NCI-H1417 (cell line): ENCODE results near the gene ZNF79.

Experiments
- DNase-seq, 3 experiments: peaks; one replicate each; lab custom pipeline; 2025; lab: John Stamatoyannopoulos, UW

Gene ZNF79

DNA sequence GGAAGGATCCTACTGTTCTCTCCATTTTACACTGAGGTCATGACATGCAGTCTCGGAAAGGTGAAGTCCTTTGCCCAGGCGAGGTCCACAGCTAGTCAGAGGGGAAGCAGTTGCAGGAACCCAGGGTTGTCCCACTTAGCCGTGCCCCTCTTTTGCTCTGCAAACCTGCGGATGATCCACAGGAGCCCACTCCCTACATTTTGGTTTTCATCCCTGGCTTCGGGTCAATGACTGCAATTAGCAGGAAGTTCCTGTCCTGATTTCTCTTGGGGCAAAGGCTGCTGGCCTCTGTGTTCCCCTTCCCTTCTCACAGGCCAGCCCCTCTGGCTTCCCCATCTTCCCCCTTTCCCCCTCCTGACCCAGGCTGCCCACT, 25.9 kb upstream of the ZNF79 start:
- DNase-seq, result no peak

DNA sequence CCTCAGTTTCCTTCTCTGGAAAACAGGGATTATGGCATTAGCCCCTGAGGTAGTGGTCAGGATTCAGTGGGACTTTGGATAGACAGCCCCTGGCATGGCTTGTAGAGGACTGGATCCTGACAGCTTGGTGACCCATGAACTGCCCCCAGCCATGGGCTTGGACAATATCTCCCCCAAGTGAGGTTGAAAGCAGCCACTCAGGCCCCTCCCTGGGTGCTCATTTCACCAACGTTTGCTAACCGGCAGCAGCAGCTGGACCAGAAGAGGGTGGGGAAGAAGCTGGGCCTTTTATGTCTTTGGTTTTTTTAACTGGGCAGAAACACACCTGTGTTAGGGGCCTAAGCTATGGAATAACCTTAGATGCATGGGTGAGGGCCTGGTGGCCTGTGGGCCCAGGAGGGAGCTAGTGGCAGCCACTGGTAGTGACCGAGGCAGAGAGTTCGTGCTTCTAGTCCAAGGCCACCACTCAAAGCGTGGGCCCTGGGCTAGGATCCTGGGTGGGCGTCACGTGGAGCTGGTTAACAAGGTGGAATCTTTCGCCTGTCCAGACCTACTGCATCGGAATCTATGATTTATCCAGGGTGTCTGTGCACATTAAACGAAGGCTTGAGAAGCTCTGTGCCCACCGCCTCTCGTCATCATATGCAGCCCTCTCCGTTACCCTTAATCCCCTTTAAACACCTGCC, 25.3 kb upstream of the ZNF79 start:
- DNase-seq, result no peak

DNA sequence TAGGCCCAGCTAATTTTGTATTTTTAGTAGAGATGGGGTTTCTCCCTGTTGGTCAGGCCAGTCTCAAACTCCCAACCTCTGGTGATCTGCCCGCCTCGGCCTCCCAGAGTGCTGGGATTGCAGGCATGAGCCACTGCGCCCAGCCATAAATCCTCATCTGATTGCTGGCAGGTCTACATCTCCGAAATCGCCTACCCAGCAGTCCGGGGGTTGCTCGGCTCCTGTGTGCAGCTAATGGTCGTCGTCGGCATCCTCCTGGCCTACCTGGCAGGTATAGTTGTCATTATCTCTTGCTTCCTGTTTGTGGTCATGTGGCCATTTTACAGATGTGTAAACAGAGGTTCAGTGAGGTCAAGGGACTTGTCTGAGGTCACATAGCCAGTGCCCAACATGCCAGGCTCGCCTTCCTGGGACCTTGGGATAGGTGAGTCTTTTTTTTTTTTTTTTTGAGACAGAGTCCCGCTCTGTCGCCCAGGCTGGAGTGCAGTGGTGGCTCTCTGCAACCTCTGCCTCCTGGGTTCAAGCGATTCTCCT, 24.4 kb upstream of the ZNF79 start:
- DNase-seq, result no peak

- no peak for DNase-seq
Measured at GRCh38 chr9:127402401-127403090, 21.6 kb upstream of the ZNF79 start.

DNA sequence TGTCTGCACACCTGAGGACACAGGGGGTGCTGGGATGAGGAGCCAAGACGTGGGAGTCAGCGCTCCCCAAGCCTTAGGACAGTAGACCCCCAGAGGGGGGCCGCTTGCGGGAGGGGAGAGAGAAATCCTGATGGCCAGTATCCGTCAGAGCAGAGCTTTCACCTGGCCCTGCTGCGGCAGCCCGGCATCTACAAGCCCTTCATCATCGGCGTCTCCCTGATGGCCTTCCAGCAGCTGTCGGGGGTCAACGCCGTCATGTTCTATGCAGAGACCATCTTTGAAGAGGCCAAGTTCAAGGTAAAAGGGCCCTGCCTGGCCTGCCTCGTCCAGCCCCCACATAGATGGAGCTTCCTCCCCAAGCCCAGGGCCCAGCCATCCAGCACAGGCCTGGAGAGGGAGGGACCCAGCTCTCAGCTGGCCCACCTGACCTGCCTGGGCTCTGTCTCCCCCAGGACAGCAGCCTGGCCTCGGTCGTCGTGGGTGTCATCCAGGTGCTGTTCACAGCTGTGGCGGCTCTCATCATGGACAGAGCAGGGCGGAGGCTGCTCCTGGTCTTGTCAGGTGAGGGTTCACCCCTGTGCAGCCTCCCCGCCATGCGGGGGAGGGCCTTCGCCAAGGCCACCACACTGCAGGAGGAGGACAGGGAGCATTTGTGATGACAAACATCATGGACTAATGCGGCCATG, 20.5 kb upstream of the ZNF79 start:
- DNase-seq, result no peak

- DNase-seq, result no peak
Measured at GRCh38 chr9:127404631-127405030, 19.6 kb upstream of the ZNF79 start.

- no peak for DNase-seq
Measured at GRCh38 chr9:127405344-127406125, 18.6 kb upstream of the ZNF79 start.

DNA sequence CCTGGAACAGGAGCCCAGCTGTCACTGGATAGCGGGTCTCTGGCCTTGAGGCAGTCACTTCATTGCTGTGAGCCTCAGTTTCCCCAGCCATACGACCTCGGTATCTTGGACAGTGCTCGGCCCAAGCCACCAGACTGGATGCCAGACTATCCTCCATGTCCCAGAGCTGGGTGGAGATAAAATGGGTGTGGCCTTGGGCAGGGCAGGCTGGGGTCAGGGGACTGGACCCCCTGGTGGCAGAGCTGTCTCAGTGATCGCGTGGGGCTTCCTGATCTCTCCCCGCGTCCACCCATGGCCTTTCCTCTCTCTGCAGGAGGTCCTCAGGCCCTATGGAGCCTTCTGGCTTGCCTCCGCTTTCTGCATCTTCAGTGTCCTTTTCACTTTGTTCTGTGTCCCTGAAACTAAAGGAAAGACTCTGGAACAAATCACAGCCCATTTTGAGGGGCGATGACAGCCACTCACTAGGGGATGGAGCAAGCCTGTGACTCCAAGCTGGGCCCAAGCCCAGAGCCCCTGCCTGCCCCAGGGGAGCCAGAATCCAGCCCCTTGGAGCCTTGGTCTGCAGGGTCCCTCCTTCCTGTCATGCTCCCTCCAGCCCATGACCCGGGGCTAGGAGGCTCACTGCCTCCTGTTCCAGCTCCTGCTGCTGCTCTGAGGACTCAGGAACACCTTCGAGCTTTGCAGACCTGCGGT, 17.2 kb upstream of the ZNF79 start:
- no peak for DNase-seq

GRCh38 chr9:127407492-127407843, 16.7 kb upstream of the ZNF79 start:
- DNase-seq, result no peak

GRCh38 chr9:127411122-127411521, 13.1 kb upstream of the ZNF79 start:
- no peak for DNase-seq

DNA sequence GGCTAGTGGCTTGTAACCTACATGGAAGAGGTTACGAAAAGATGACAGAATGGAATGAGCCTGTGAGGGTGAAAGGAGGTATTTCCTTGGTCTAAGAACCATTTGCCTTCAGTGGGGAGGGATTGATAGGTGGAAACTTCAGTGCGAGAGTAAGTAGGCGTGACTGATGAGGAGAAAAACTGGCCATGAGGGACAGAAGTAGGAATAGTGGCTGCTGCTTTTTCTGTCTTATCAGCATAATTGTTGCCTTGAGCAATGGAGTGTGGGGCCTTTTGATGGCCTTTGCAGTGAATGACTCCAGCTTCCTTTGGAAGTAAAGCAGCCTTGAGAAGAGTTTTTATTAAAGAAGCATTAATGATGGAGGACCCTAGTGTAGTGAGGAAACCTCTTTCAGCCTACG, 9.0 kb upstream of the ZNF79 start:
- no peak for DNase-seq

DNA sequence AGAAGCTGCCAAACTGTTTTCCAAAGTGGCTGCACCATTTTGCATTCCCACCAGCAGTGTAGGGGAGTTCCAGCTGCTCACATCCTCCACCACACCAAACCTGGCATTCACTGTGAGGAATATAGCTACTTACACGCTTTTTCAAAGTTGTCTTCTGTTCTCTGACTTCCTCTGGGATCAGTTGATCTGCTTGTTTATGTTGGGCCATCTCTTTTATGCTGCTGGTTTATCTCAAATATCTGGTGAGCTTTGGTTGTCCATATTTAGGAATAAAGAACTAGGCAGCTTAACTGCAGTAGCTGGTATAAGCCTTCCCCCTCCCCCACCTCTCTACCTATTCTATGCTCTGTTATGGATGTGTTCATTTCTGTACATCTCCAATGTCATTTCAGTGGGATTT, 8.5 kb upstream of the ZNF79 start:
- no peak for DNase-seq

- no peak for DNase-seq
Measured at GRCh38 chr9:127417131-127418036, 6.8 kb upstream of the ZNF79 start.

GRCh38 chr9:127418037-127418471, 6.1 kb upstream of the ZNF79 start:
- DNase-seq, result peak in 2 of 3 experiments; percentile 18 to 26

- no peak for DNase-seq
Measured at GRCh38 chr9:127419348-127419747, 4.8 kb upstream of the ZNF79 start.

DNA sequence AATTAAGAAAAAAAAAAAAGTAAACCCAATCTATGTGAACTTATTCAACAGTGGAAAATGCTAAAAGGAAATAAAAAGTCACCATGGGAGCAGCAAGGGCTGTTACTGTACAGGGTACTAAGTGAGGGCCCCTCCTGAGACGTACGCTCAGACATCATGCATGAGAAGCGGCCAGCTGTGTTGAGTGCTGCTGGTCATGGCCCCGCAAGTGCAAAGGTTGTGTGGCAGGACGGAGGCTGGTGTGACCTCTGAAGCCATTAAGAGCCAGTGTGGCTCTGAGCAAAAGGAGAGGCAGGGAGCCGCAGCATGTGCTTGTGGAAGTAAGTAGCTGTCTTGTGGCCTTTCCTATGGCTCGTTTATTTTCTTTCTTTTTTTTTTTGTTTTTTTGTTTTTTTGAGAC, 3.1 kb upstream of the ZNF79 start:
- no peak for DNase-seq

DNA sequence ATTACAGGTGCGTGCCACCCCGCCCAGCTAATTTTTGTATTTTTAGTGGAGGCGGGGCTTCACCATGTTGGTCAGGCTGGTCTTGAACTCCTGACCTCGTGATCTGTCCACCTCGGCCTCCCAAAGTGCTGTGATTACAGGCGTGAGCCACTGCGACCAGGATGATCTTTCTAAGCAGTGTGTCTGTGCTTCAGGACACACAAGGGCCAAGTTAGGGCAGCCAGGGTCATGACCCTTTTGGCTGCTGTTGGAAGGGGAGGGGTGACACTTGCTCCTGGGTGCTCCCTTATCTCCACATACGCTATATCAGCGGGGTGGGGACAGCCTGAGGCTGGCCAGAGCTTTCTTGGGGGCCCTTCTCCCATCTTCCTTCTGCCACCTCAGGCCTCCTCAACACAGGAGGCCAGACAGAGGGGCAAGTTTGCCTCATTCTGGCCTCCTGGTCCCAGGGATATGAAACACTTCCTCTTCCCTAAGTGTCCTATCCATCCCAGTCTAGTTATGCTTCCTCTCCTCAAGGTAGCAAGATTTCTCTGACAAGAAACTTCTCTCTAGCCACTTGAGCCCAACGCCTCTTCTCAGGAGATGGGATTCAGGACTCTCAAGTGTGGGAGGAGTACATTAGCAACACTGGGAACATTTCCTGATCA, 1.9 kb upstream of the ZNF79 start:
- no peak for DNase-seq

DNA sequence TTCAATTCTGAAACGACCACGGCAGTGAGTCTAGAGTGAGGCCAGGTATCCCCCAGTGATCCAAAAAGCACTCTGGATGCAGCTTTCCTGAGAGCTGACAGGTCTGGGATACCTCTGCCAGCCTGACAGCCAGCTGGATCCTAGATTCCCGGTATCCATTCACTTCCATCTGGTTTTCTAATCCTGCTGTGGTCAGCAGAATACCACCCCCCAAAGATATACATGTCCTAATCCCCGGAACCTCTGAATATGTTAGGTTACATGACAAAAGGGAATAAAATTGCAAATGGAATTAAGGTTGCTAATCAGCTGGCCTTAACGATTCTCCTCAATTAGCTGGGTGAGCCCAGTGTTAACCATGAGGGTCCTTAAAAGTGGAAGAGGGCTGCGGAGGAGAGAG, 1.4 kb upstream of the ZNF79 start:
- DNase-seq, result no peak

DNA sequence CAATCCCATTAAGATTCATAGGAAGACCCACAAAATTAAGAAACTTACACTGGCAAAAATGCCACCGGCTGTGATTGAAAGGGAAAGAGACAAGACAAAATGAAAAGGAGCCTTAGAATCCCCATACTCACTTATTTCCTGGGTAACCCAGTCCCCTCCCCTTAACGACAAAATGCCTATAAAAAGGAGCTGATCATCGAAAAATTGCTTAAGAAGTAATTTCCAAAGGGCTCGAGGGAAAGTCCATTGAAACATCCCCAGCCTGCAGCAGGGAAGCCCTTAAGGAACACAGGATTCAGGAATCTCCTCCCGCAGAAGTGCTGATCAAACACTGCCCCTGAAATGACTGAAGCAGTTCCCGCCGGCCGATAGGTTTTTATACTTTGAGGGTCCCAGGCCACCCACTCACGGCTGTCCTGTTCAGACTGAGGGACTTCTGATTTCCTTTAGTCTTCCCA, 677 bp upstream of the ZNF79 start:
- DNase-seq, result no peak

DNA sequence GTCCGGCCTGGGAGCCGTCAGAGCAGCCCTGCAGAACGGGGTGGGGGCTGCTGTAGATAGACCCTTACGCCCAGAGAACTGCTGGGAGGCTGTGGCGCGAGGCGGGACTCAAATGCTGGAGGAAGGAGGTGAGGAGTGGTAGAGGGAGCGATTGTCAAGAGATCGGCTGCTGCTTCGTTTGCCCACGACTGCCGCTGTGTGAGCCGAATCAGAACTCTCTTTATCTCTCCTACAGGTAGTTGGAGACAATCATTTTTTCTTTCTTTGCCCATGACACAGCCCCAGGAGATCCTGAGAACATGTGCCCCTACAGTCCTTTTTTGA, 456 bp downstream of the ZNF79 start:
- DNase-seq, result no peak
